Measurements from ENCODE around the gene AJAP1. TPM values are rescaled to one million over a fixed set of nuclear protein-coding genes. Genes with fewer than 3 reads are reported as not detected.

Gene AJAP1
- total and polyA plus RNA-seq, 2 experiments from 2014 or later = not detected

GRCh38 chr1:4615138-4615470, 39.3 kb upstream of the AJAP1 start (continued):
- TF ChIP-seq ZNF462 (CRISPR knock-in tag; IDR thresholded peaks at IDR 0.05) (no peak), CTCF (conservative IDR thresholded peaks at IDR 0.05; ENCODE audit: low read depth in 2 of 2) (no peak), ZNF114 (CRISPR knock-in tag; IDR thresholded peaks at IDR 0.05) (no peak)

- peaks cover 5% of the 10 kb centered on the region; the same call in 1 of the 3 replicates for H3K4me1 Mint-ChIP-seq
- Histone ChIP-seq H3K79me2 (replicated peaks; ENCODE audit: insufficient read depth) (no peaks in the 10 kb centered on the region), H3K4me1 (ENCODE audit: insufficient read depth) (no peaks in the 10 kb centered on the region), H3K4me3 (no peak overlapping the region), H3K36me3 (ENCODE audit: insufficient read depth) (0 out of 2 replicates have a peak, but pooled peaks cover 3% of the 10 kb centered on the region), H3K27me3 (ENCODE audit: insufficient read depth) (no peaks in the 10 kb centered on the region), H2AFZ (no peak overlapping the region), H3K4me2 (no peak overlapping the region), H3K9me2 (ENCODE audit: insufficient read depth) (no peaks in the 10 kb centered on the region), H3F3A (replicated peaks; ENCODE audit: low read depth) (no peaks in the 10 kb centered on the region), H3K27ac (ENCODE audit: low read depth) (no peak overlapping the region), H4K20me1 (replicated peaks; ENCODE audit: insufficient read depth) (no peaks in the 10 kb centered on the region)
- DNase-seq (ENCODE audit: low spot score) = no peak
- H3K36me3 Mint-ChIP-seq (ENCODE audit: low read depth) = peaks cover 3% of the 10 kb centered on the region; the same call in 1 of the 3 replicates
- ATAC-seq = no peak
- peaks cover 8% of the 10 kb centered on the region for H3K9me3 Mint-ChIP-seq
- peaks cover 9% of the 10 kb centered on the region for H3K27me3 Mint-ChIP-seq (ENCODE audit: insufficient read depth, low read depth, poor library complexity)
- no peak overlapping the region for H3K4me3 Mint-ChIP-seq
- no peak overlapping the region for H3K27ac Mint-ChIP-seq
- no peak for TF ChIP-seq EZH2phosphoT487 (IDR thresholded peaks at IDR 0.05; ENCODE audit: unreplicated experiment)
- TF ChIP-seq EZH2 (IDR thresholded peaks at IDR 0.05; ENCODE audit: low read depth, unreplicated experiment) = no peak
- TF ChIP-seq CTCF (conservative IDR thresholded peaks at IDR 0.05; ENCODE audit: low read depth in 2 of 2) = no peak
- no peak for TF ChIP-seq JUNB (IDR thresholded peaks at IDR 0.05; ENCODE audit: unreplicated experiment)
- no peak for TF ChIP-seq CREB1 (CRISPR knock-in tag; IDR thresholded peaks at IDR 0.05; ENCODE audit: low read depth)
Measured at GRCh38 chr1:4615501-4615900, 38.9 kb upstream of the AJAP1 start.

Data from GM23338 (cell line).